GM12878 (cell line): Measurements from ENCODE around the gene SLC7A5.
"Not testable (repeated sequence)": the region's sequence is repeated elsewhere in the genome, so short reads cannot be mapped to it uniquely, and the experiment has no call there.

Source experiments
- CHD2 ChIP-seq: IDR thresholded peaks from 2 replicates; pipeline ENCODE4 v1.6.1; 2011; ENCODE audit warnings: low read depth, low read length, improper control_type of control experiment, borderline replicate concordance
- CHD4 ChIP-seq: fragments of 200-600 bp; sonication (generic); IDR thresholded peaks from 2 replicates; pipeline ENCODE4 v1.6.1; 2016; ENCODE audit warnings: mild to moderate bottlenecking
- EP300 ChIP-seq, 2 experiments: fragments of 150-350 bp in 1 of 2; IDR thresholded peaks; 2 replicates each; pipeline ENCODE4 v1.6.1; 2011 to 2012; ENCODE audit warnings: low read depth in 2 of 2, low read length in 2 of 2, borderline replicate concordance in 1 of 2, improper control_type of control experiment in 1 of 2, inconsistent platforms in 1 of 2; ENCODE audit not compliant: control insufficient read depth in 1 of 2
- MXI1 ChIP-seq: fragments of 150-350 bp; IDR thresholded peaks from 2 replicates; pipeline ENCODE4 v1.6.1; 2011; ENCODE audit warnings: low read depth, mild to moderate bottlenecking, inconsistent platforms, low read length, improper control_type of control experiment
- POLR2AphosphoS5 ChIP-seq: IDR thresholded peaks from 2 replicates; pipeline ENCODE4 v1.6.1; 2011; ENCODE audit warnings: mild to moderate bottlenecking, low read length, inconsistent platforms
- RFX5 ChIP-seq: IDR thresholded peaks from 2 replicates; pipeline ENCODE4 v1.6.1; 2011; ENCODE audit warnings: low read depth, low read length, improper control_type of control experiment
- SMC3 ChIP-seq: IDR thresholded peaks from 2 replicates; pipeline ENCODE4 v1.6.1; 2011; ENCODE audit warnings: low read length, improper control_type of control experiment, borderline replicate concordance
- SRF ChIP-seq, 2 experiments: IDR thresholded peaks; 2 replicates each; pipeline ENCODE4 v1.6.1; 2011; ENCODE audit warnings: low read depth in 2 of 2, low read length in 2 of 2, mild to moderate bottlenecking in 1 of 2, moderate library complexity in 1 of 2
- TCF3 ChIP-seq: IDR thresholded peaks from 2 replicates; pipeline ENCODE4 v1.6.1; 2012; ENCODE audit warnings: low read depth, mild to moderate bottlenecking, low read length, borderline replicate concordance; ENCODE audit not compliant: insufficient read depth
- TF ChIP-seq, protein P1 (sequence below), 3 experiments: IDR thresholded peaks in 2 of 3; conservative IDR thresholded peaks in 1 of 3; 2 replicates each; pipeline ENCODE4 v1.5.1; 2011; ENCODE audit warnings: low read depth in 3 of 3, low read length in 3 of 3, mild to moderate bottlenecking in 3 of 3, control low read depth in 2 of 3, moderate library complexity in 2 of 3, inconsistent platforms in 1 of 3, mixed read lengths in 1 of 3; ENCODE audit not compliant: control insufficient read depth in 2 of 3, insufficient read depth in 1 of 3; ENCODE audit errors: extremely low read depth in 1 of 3

DNA sequence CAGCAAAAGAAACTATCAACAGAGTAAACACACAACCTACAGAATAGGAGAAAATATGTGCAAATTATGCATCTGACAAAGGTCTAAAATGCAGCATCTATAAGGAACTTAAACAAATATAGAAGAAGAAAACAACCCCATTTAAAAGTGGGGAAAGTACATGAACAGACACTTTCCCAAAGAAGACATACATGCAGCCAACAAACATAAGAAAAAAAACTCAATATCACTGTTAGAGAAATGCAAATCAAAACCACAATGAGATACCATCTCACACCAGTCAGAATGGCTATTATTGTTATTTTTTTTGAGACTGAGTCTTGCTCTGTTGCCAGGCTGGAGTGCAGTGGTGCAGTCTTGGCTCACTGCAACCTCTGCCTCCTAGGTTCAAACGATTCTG, 57.9 kb downstream of the SLC7A5 start:
- not testable (repeated sequence) for TF ChIP-seq RFX5; CHD2; POLR2AphosphoS5; SMC3; EP300 (IDR thresholded peaks at IDR 0.05; ENCODE audit: borderline replicate concordance in 1 of 2, control insufficient read depth in 1 of 2, low read depth in 2 of 2, low read length in 2 of 2); CHD4; TCF3; SRF (IDR thresholded peaks at IDR 0.05; ENCODE audit: low read depth in 2 of 2, low read length in 2 of 2); MXI1
- TF ChIP-seq, protein P1, sequence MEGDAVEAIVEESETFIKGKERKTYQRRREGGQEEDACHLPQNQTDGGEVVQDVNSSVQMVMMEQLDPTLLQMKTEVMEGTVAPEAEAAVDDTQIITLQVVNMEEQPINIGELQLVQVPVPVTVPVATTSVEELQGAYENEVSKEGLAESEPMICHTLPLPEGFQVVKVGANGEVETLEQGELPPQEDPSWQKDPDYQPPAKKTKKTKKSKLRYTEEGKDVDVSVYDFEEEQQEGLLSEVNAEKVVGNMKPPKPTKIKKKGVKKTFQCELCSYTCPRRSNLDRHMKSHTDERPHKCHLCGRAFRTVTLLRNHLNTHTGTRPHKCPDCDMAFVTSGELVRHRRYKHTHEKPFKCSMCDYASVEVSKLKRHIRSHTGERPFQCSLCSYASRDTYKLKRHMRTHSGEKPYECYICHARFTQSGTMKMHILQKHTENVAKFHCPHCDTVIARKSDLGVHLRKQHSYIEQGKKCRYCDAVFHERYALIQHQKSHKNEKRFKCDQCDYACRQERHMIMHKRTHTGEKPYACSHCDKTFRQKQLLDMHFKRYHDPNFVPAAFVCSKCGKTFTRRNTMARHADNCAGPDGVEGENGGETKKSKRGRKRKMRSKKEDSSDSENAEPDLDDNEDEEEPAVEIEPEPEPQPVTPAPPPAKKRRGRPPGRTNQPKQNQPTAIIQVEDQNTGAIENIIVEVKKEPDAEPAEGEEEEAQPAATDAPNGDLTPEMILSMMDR (IDR thresholded peaks at IDR 0.05 in 2 of 3, conservative IDR thresholded peaks at IDR 0.05 in 1 of 3; ENCODE audit: control insufficient read depth in 2 of 3, extremely low read depth in 1 of 3, insufficient read depth in 1 of 3, low read depth in 3 of 3, low read length in 3 of 3), result not testable (repeated sequence)
